Fibroblast of upper back skin (primary cell): ENCODE data around the gene PSAPL1.
A peak's percentile ranks its signal among the peaks of the same experiment; 100 is the strongest.

Experiments
- DNase-seq: peaks from one replicate; pipeline ENCODE4 v3.0.0-alpha.2; 2013

The PSAPL1 gene

GRCh38 chr4:7415927-7416686, 18.6 kb downstream of the PSAPL1 start:
- no peak for DNase-seq

GRCh38 chr4:7414736-7415510, 19.8 kb downstream of the PSAPL1 start:
- no peak for DNase-seq

- DNase-seq = no peak
These were observed 20.7 kb downstream of the PSAPL1 start for GRCh38 chr4:7414046-7414445.

GRCh38 chr4:7412554-7412912, 22.2 kb downstream of the PSAPL1 start:
- DNase-seq = no peak

GRCh38 chr4:7411896-7412553, 22.7 kb downstream of the PSAPL1 start:
- DNase-seq = no peak

GRCh38 chr4:7411491-7411890, 23.2 kb downstream of the PSAPL1 start:
- no peak for DNase-seq

- DNase-seq = no peak
These were observed 24.3 kb downstream of the PSAPL1 start for GRCh38 chr4:7410446-7410845.

GRCh38 chr4:7408166-7408565, 26.6 kb downstream of the PSAPL1 start:
- DNase-seq = no peak

GRCh38 chr4:7403001-7403400, 31.7 kb downstream of the PSAPL1 start:
- peak; percentile 23 for DNase-seq

- DNase-seq = no peak
These were observed 32.2 kb downstream of the PSAPL1 start for GRCh38 chr4:7402526-7402925.

- no peak for DNase-seq
These were observed 33.9 kb downstream of the PSAPL1 start for GRCh38 chr4:7400671-7401298.

GRCh38 chr4:7399440-7400234, 35.1 kb downstream of the PSAPL1 start:
- no peak for DNase-seq

GRCh38 chr4:7398788-7399439, 35.8 kb downstream of the PSAPL1 start:
- no peak for DNase-seq

- peak; percentile 80 for DNase-seq
These were observed 36.7 kb downstream of the PSAPL1 start for GRCh38 chr4:7398104-7398423.

GRCh38 chr4:7397206-7398103, 37.3 kb downstream of the PSAPL1 start:
- DNase-seq = peak; percentile 57

GRCh38 chr4:7396186-7396910, 38.4 kb downstream of the PSAPL1 start:
- DNase-seq = no peak

GRCh38 chr4:7395645-7396044, 39.1 kb downstream of the PSAPL1 start:
- no peak for DNase-seq

GRCh38 chr4:7394681-7395451, 39.9 kb downstream of the PSAPL1 start:
- no peak for DNase-seq
